GM12878 (cell line): ENCODE measurements around the gene TSKU. TPM values are rescaled to one million over a fixed set of nuclear protein-coding genes. Genes with fewer than 3 reads are reported as not detected.

Experiments
- polyA plus RNA-seq, 11 experiments: library from polyadenylated mRNA; depleted of rRNA in 4 of 11; unstranded in 6 of 11; stranded (reverse) in 5 of 11; fragments of >200 nt; fragmentation: Nextera tagmentation in 4 of 11; fragmentation: Illumina TruSeq in 1 of 11; extraction: Ambion mirVana in 4 of 11; extraction: Trizol in 1 of 11; gene quantifications; 1 replicate in 1 of 11; 2 replicates in 10 of 11; pipeline versions ENCODE4 v1.2.1 to v1.2.3, GENCODE V29; 2011 to 2016; ENCODE audit warnings: inconsistent platforms in 2 of 11, missing spikeins in 2 of 11, low read depth in 1 of 11
- total RNA-seq, 4 experiments: library from RNA; depleted of rRNA in 3 of 4; stranded (reverse); fragments of >200 nt in 3 of 4; fragmentation: Illumina TruSeq in 1 of 4; extraction: Trizol in 1 of 4; gene quantifications; 2 replicates each; pipeline versions ENCODE4 v1.2.1 to v1.2.3, GENCODE V29; 2013 to 2021
- TF ChIP-seq, protein P1 (sequence below): fragments of 450-650 bp; formaldehyde crosslinking; IDR thresholded peaks from 2 replicates; pipeline ENCODE4 v1.4.0; 2020; ENCODE audit warnings: mild to moderate bottlenecking, moderate library complexity
- TF ChIP-seq, protein P2 (sequence below): IDR thresholded peaks from 2 replicates; pipeline ENCODE4 v1.6.1; 2012; ENCODE audit warnings: improper control_type of control experiment, low read depth, low read length; ENCODE audit not compliant: insufficient replicate concordance

Gene TSKU
- total and polyA plus RNA-seq, 10 of the 15 experiments (the other 5 are each of a cell fraction or from before 2014, with no cell fraction given), result 0.04 to 1.5 (median 0.62) TPM

DNA sequence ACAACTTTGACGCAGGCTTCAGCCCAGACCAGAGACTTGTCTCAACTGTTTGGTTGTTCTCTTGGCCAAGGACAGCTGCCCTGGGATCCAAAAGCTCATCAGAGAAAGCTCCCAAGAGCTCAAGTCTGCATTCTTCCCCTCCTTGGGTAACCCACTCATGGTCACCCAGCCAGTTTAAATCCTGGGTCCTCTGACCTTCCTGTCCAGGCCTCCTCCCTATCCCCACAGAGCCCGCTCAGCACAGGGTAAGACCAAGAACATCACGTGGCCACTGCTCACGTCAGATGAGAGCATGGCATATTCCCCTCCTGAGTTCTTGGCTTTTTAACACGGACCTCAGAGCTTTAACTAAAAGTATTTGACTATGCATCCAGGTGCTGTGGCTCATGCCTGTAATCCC lies 25.8 kb downstream of the TSKU start (continued):
- TF ChIP-seq, protein P1, sequence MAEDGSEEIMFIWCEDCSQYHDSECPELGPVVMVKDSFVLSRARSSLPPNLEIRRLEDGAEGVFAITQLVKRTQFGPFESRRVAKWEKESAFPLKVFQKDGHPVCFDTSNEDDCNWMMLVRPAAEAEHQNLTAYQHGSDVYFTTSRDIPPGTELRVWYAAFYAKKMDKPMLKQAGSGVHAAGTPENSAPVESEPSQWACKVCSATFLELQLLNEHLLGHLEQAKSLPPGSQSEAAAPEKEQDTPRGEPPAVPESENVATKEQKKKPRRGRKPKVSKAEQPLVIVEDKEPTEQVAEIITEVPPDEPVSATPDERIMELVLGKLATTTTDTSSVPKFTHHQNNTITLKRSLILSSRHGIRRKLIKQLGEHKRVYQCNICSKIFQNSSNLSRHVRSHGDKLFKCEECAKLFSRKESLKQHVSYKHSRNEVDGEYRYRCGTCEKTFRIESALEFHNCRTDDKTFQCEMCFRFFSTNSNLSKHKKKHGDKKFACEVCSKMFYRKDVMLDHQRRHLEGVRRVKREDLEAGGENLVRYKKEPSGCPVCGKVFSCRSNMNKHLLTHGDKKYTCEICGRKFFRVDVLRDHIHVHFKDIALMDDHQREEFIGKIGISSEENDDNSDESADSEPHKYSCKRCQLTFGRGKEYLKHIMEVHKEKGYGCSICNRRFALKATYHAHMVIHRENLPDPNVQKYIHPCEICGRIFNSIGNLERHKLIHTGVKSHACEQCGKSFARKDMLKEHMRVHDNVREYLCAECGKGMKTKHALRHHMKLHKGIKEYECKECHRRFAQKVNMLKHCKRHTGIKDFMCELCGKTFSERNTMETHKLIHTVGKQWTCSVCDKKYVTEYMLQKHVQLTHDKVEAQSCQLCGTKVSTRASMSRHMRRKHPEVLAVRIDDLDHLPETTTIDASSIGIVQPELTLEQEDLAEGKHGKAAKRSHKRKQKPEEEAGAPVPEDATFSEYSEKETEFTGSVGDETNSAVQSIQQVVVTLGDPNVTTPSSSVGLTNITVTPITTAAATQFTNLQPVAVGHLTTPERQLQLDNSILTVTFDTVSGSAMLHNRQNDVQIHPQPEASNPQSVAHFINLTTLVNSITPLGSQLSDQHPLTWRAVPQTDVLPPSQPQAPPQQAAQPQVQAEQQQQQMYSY (CRISPR knock-in tag), result no peak
- TF ChIP-seq, protein P2, sequence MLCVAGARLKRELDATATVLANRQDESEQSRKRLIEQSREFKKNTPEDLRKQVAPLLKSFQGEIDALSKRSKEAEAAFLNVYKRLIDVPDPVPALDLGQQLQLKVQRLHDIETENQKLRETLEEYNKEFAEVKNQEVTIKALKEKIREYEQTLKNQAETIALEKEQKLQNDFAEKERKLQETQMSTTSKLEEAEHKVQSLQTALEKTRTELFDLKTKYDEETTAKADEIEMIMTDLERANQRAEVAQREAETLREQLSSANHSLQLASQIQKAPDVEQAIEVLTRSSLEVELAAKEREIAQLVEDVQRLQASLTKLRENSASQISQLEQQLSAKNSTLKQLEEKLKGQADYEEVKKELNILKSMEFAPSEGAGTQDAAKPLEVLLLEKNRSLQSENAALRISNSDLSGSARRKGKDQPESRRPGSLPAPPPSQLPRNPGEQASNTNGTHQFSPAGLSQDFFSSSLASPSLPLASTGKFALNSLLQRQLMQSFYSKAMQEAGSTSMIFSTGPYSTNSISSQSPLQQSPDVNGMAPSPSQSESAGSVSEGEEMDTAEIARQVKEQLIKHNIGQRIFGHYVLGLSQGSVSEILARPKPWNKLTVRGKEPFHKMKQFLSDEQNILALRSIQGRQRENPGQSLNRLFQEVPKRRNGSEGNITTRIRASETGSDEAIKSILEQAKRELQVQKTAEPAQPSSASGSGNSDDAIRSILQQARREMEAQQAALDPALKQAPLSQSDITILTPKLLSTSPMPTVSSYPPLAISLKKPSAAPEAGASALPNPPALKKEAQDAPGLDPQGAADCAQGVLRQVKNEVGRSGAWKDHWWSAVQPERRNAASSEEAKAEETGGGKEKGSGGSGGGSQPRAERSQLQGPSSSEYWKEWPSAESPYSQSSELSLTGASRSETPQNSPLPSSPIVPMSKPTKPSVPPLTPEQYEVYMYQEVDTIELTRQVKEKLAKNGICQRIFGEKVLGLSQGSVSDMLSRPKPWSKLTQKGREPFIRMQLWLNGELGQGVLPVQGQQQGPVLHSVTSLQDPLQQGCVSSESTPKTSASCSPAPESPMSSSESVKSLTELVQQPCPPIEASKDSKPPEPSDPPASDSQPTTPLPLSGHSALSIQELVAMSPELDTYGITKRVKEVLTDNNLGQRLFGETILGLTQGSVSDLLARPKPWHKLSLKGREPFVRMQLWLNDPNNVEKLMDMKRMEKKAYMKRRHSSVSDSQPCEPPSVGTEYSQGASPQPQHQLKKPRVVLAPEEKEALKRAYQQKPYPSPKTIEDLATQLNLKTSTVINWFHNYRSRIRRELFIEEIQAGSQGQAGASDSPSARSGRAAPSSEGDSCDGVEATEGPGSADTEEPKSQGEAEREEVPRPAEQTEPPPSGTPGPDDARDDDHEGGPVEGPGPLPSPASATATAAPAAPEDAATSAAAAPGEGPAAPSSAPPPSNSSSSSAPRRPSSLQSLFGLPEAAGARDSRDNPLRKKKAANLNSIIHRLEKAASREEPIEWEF, result no peak
